Posterior cingulate gyrus (tissue), 11 donors: ENCODE measurements around the gene ARHGAP8.
A peak's percentile ranks its signal among the peaks of the same experiment; 100 is the strongest.
"Not testable (repeated sequence)": the region's sequence is repeated elsewhere in the genome, so short reads cannot be mapped to it uniquely, and the experiment has no call there.

Source experiments
- DNase-seq, 10 donors: peaks; one replicate each; pipeline versions ENCODE4 v3.0.0 to v3.0.0-alpha.2; 2020 to 2021; ENCODE audit warnings: mixed read lengths in 3 of 10
- intact Hi-C: fragments of 100-400 bp; cut with DNase I; formaldehyde crosslinking; loops from one replicate; pipeline ENCODE4 v1.15.1; 2023

Gene ARHGAP8

DNA sequence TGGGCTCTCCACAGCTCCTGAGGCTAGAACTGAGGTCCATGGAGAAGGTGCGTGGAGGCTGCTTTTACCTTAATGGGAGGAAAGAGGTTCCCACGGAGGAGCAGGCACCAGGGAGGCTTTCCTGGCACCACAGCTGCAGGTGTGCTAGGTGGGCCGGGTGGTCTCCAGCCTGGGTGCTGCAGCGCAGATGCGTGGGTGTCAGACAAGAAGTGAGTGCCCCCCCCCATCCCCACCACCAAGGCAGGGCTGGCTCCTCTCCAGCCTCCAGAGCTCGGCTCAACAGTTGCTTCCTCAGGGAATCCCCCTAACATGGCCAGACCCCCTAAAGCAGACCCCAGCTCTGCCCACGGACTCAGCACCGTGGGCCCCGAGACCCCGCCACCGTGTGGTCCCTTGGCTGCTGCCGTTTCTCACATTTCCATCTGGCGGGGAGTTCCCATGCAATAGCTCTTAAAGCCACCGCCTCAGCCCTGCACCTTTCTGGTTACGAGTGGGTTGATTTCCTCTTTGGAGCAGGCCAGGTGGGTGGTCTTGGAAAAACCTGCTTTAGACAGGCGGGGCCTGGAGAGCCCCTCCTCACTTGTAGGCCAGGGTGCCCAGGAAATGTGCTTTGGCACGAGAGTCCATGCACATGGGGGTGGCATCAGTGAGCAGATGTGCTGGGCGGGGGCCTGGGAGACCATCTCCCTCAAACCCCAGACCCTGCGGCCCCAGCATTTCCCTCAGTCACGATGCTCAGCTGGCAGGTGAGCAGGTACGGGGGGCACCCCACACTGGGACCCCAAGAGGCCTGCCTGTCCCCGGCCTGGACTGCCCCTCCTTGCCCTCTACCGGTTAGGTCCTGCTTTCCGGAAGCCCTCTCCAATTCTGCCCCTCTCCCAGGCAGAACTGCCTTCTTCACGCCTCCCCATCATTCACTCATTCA is 93.7 kb downstream of the ARHGAP8 start:
- intact Hi-C loops = no loop called here
- peak in 3 of 10 donors; percentile 48 to 71 (median 53) for DNase-seq

DNA sequence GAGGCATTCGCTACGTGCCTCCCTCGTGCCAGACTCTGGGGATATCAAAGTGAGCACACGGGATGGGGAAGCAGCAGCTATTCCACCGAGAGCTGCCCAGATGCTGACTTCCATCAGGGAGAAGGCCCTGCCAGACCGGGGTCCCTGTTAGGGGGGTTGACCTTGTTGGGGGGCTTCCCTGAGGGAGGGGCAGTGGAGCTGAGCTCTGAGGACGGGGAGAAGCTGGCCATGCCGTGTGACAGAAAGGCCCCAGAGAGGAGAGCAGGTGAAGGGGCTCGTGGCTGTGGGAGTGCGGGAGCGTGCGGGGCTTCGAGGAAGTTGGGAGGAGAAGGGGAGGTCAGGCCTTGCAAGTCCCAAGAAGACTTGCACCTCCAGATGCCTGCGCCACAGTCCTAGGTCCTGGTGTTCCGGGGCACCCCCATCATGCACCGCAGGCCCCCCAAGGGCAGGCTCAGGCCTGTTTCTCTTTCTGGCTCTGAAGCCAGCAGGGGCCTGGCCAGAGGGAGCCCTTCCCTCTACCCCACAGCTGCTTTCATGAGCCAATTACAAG is 94.4 kb downstream of the ARHGAP8 start:
- DNase-seq = peak in 3 of 10 donors; percentile 46 to 69 (median 59)
- intact Hi-C loops = no loop called here

DNA sequence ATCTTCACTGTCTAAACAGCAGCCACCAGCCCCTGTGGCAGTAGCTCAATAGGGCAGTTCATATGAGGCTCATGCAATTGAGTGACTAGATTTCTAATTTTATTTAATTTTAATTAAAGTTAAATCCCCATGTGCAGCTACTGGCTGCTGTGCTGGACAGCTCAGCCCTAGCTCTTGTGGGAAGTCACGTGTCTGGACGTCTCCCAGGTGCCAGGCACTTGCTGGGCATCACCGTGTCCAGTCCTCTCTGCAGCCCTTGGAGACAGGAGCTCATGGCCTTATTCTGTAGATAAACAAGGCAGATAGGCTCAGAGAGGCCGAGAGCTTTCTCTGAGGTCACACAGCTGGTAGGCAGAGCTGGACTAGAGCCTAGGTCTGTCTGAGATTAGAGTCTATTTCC is 95.0 kb downstream of the ARHGAP8 start:
- intact Hi-C loops = no loop called here
- peak in 2 of 10 donors; percentile 84 to 87 for DNase-seq

DNA sequence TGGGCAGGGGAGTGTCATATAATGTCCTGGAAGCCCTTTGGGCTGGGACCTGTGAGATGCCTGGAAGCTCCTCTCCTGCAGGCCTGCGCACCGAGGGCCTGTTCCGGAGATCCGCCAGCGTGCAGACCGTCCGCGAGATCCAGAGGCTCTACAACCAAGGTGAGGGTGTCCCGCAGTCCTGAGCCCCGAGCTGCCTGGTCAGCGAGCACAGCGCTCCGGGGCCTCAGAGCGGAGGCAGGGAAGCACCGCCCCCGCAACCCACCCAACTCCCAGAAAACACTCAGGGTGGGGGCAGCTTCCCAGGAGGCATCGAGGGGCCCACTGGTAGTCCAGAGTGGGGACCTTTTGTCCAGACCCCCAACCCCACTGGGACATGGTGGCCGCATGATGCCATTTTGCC is 95.5 kb downstream of the ARHGAP8 start:
- peak in 2 of 10 donors; percentile 71 to 79 for DNase-seq
- intact Hi-C loops = no loop called here

- peak in 2 of 10 donors; percentile 73 to 77 for DNase-seq
These were observed 95.9 kb downstream of the ARHGAP8 start for GRCh38 chr22:44848296-44848741.

DNA sequence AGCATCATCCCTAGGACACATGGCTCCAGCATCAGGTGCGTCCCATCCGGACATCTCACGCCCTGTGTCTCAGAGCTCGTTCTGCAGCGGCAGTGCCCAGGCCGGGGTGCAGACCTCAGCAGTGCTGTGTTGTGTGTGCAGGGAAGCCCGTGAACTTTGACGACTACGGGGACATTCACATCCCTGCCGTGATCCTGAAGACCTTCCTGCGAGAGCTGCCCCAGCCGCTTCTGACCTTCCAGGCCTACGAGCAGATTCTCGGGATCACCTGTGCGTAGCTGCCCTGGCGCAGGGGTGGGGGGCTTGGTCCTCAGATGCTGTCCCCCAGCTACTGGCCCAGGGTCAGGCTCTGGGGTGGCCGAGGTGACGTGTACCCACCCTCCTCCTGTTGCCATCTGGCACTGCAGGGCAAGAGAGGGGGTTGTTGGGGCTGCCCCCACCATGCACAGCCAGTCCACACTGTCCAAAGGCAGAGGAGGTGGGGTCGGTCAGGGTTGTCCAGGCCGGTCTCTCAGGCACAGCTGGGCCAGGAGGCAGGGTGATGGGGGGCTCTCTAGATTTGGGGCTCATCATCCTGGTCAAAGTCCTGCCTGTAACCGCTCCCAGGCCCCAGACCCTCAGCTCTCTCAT is 96.5 kb downstream of the ARHGAP8 start:
- intact Hi-C loops = no loop called here
- DNase-seq = peak in 2 of 10 donors; percentile 73 to 77

More at GRCh38 chr22:44848296-44848741, 95.9 kb downstream of the ARHGAP8 start:
- intact Hi-C loops = no loop called here

DNA sequence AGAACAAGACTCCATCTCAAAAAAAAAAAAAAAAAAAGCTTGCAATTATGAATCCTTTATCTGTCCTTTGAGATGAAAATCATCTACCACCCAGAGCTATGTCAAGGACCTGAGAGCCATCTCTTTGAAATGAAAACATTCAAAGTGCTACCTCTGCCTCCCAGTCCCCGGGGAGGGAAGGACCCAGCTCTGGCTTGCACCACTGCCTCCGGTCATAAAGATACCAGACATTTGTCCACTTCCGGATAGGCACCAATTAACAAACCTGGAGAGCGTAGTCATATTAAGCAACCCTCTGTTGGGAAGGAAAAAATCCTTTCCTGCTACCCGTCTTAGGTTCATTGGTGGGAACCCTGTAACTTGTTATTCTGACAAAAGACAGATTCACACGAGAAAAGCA is 98.6 kb downstream of the ARHGAP8 start:
- peak in 2 of 10 donors; percentile 12 to 35 for DNase-seq
- intact Hi-C loops = no loop called here

DNA sequence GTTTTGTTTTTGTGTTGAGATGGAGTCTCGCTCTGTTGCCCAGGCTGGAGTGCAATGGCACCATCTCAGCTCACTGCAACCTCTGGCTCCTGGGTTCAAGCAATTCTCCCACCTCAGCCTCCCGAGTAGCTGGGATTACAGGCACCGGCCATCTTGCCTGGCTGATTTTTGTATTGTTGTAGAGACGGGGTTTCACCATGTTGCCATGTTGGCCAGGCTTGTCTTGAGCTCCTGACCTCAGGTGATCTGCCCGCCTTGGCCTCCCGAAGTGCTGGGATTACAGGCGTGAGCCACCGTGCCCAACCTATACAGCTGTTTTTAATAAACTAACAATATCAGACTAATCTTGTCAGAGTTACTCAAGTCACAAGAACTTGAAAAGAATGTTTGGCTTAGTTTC is 102.3 kb downstream of the ARHGAP8 start:
- peak in 2 of 10 donors; percentile 5 to 43 for DNase-seq
- intact Hi-C loops = not testable (repeated sequence)

DNA sequence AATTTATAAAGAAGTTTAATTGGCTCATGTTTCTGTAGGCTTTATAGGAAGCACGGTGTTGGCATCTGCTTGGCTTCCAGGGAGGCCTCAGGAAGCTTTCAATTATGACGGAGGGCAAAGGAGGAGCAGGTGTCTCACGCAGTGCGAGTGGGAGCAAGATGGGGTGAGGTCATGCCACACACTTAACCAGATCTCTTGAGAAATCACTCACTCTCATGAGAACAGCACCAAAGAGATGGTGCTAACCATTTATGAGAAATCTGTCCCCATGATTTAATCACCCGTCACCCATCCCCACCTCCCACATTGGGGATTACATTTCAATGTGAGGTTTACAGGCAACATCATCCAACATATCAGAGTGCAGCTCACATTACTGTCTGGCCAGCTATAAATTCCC is 103.5 kb downstream of the ARHGAP8 start:
- intact Hi-C loops = no loop called here
- peak in 1 of 10 donors; percentile 17 for DNase-seq

DNA sequence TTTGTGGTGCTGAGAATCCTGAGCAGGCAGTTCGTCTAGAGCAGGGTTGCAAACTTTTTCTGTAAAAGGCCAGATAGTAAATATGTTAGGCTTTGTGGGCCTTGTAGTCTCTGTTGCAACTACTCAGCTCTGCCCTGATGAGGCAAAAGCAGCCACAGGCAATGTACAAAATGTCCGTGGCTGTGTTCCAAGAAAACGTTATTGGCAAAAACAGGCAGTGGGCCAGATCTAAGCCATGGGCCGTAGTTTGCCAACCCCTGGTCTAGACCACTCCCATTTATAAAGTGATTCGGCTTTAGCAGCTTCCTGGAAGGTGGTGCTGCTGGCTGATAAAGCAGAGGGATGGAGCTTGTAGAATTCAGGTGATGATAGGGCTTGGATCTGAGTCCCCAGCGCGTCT is 106.4 kb downstream of the ARHGAP8 start:
- intact Hi-C loops = not testable (repeated sequence)
- DNase-seq = peak in 1 of 10 donors; percentile 1

- peak in 3 of 10 donors; percentile 31 to 80 (median 42) for DNase-seq
- intact Hi-C loops = no loop called here
These were observed 107.3 kb downstream of the ARHGAP8 start for GRCh38 chr22:44859641-44860040.

DNA sequence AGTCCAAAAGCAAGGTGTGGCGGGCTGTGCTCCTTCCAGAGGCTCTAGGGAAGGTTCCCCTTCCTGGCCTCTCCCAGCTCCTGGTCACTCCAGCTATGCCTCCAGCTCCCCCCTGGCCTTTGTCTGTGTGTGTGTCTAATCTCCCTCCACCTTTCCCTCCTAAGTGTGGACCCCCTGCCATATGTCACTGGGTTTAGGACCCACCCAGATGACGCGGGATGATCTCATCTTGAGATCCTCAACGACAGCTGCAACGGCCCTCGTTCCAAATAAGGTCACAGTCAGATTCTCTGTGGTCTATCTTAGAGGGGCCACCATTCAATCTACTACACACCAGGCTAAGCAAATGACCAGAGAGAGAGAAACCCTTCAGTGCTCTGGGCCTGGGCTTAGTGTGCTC is 107.9 kb downstream of the ARHGAP8 start:
- intact Hi-C loops = no loop called here
- peak in 2 of 10 donors; percentile 4 to 27 for DNase-seq

DNA sequence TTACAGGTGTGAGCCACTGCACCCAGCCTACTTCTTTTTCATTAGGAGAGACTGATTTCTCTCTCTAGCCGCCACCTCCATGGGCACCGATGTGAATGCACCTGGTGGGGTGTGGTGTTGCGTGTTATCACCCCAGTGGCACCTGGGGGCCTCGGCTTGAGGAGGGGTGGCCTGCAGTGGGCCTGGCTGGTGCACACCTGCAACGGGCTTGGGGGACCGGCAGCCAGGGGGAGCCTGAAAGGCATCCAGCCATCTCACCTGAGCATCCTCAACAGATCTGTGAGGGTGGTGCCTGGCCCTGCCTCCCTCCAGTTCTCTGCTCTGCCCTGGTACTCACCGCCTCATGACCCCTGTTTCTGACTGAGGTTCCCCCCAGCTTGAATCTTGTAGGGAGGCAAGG is 108.9 kb downstream of the ARHGAP8 start:
- intact Hi-C loops = no loop called here

GRCh38 chr22:44862281-44862680 is 109.9 kb downstream of the ARHGAP8 start:
- DNase-seq = peak in 1 of 10 donors; percentile 59
- intact Hi-C loops = no loop called here

More for the DNA sequence above, 108.9 kb downstream of the ARHGAP8 start:
- DNase-seq = peak in 2 of 10 donors; percentile 46 to 79

- intact Hi-C loops = no loop called here
- DNase-seq = peak in 2 of 10 donors; percentile 45 to 58
These were observed 110.8 kb downstream of the ARHGAP8 start for GRCh38 chr22:44862981-44863860.

GRCh38 chr22:44865193-44866057 is 113.0 kb downstream of the ARHGAP8 start:
- DNase-seq = peak in 3 of 10 donors; percentile 29 to 73 (median 50)
- intact Hi-C loops = no loop called here

DNA sequence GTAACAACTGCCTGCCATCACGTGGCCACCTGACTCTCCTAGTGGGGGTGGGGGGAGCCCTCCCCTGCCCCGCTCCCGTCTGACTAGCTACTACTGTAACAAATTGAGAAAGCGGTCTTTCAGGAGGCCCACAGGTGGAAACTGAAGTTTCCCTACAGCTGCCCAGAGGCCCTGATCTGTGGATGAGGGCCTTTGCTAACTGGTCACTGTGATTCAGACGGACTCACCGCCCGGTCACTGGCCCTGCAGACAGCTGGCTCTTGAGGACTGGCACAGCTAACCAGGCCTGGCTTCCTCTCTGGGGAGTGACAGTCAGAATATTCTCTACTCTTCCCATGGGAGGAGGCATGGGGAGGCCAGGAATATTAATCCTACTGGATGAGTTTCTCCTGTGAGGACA is 116.8 kb downstream of the ARHGAP8 start:
- intact Hi-C loops = no loop called here

GRCh38 chr22:44870021-44870420 is 117.6 kb downstream of the ARHGAP8 start:
- DNase-seq = peak in 4 of 10 donors; percentile 20 to 85 (median 51)
- intact Hi-C loops = no loop called here

More for the DNA sequence above, 116.8 kb downstream of the ARHGAP8 start:
- DNase-seq = peak in 2 of 10 donors; percentile 43 to 47

DNA sequence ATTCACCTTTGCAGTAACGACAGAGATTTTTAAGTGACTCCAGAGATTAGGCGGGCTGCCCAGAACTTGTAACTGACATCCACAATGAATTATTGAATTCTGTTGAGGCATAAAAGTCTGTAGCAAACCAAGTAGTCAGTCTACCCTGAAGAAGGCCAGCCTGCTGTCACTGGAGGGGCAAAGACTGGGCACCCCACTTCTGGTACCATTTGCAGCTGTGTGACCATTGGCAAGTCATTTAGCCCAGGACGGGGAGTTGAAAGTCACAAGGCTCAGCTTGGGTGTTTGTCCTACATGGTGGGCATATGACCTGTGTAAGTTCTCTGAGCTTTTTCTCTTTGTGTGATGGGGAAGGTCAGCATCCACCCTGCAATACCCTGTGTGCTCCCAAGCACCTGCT is 119.4 kb downstream of the ARHGAP8 start:
- intact Hi-C loops = no loop called here
- peak in 1 of 10 donors; percentile 22 for DNase-seq
